PC-3 (cell line): Measurements from ENCODE around the gene HEATR3. TPM values are rescaled to one million over a fixed set of nuclear protein-coding genes. Genes with fewer than 3 reads are reported as not detected.

Experiments
- ATAC-seq: fragments of 200-7000 bp; cut with Tn5 transposase; 2 replicates; pipeline ENCODE4 v1.9.1; 2020; ENCODE audit warnings: mild to moderate bottlenecking, moderate library complexity
- BruUV-seq: library from RNA; stranded (reverse); fragments of 400-500 nt; replicated peaks from 2 replicates; lab custom pipeline; 2021; lab: Mats Ljungman, UMichigan
- CTCF ChIA-PET: fragments of 300-600 bp; sonication (Branson Sonifier 250); formaldehyde crosslinking; loops from one replicate; lab custom pipeline; 2022; ENCODE audit warnings: antibody characterized with exemption; lab: Charles Lee
- POLR2A ChIA-PET: fragments of 300-600 bp; sonication (Branson Sonifier 250); formaldehyde crosslinking; loops from one replicate; lab custom pipeline; 2022; ENCODE audit warnings: antibody characterized with exemption; ENCODE audit not compliant: unreplicated experiment; lab: Charles Lee
- DNase-seq: peaks from one replicate; pipeline ENCODE4 v3.0.0-alpha.2; 2015
- H2AFZ ChIP-seq: fragments of 300-600 bp; sonication (generic); 2 replicates; pipeline ENCODE4 v1.6.0; 2016; ENCODE audit warnings: antibody characterized with exemption, low read length
- H3F3A ChIP-seq: fragments of 300-600 bp; sonication (generic); one replicate; pipeline ENCODE4 v1.6.0; 2017; ENCODE audit warnings: antibody characterized with exemption, low read length, control low read depth, mild to moderate bottlenecking; ENCODE audit not compliant: unreplicated experiment
- H3K27ac ChIP-seq: fragments of 300-600 bp; sonication (generic); 2 replicates; pipeline ENCODE4 v1.5.1; 2016; ENCODE audit warnings: mild to moderate bottlenecking, low read length
- H3K27me3 ChIP-seq: fragments of 300-600 bp; sonication (generic); 2 replicates; pipeline ENCODE4 v1.6.1; 2016; ENCODE audit warnings: low read length, mixed read lengths
- H3K36me3 ChIP-seq: fragments of 300-600 bp; sonication (generic); 2 replicates; pipeline ENCODE4 v1.6.1; 2016; ENCODE audit warnings: low read depth, mixed run types, low read length, mixed read lengths
- H3K4me1 ChIP-seq: fragments of 300-600 bp; sonication (generic); 2 replicates; pipeline ENCODE4 v1.5.1; 2016; ENCODE audit warnings: low read length; ENCODE audit not compliant: insufficient read depth
- H3K4me2 ChIP-seq: fragments of 300-600 bp; sonication (generic); 2 replicates; pipeline ENCODE4 v1.6.0; 2016; ENCODE audit warnings: low read length
- H3K4me3 ChIP-seq: fragments of 300-600 bp; sonication (generic); 2 replicates; pipeline ENCODE4 v1.5.1; 2016; ENCODE audit warnings: mild to moderate bottlenecking, low read length, mixed read lengths
- H3K79me2 ChIP-seq: fragments of 300-600 bp; sonication (generic); 2 replicates; pipeline ENCODE4 v1.6.1; 2017; ENCODE audit warnings: low read length, mixed read lengths
- H3K9ac ChIP-seq: fragments of 300-600 bp; sonication (generic); 2 replicates; pipeline ENCODE4 v1.6.0; 2016; ENCODE audit warnings: mild to moderate bottlenecking, low read length
- H3K9me2 ChIP-seq: fragments of 300-600 bp; sonication (generic); replicated peaks from 2 replicates; pipeline ENCODE4 v1.6.1; 2016; ENCODE audit warnings: mixed run types, low read length, mixed read lengths
- H3K9me3 ChIP-seq: fragments of 300-600 bp; sonication (generic); 2 replicates; pipeline ENCODE4 v1.6.1; 2016; ENCODE audit warnings: low read length, mixed read lengths
- H4K20me1 ChIP-seq: fragments of 300-600 bp; sonication (generic); 2 replicates; pipeline ENCODE4 v1.6.1; 2016; ENCODE audit warnings: low read length, mixed read lengths
- EZH2 ChIP-seq: fragments of 300-600 bp; sonication (generic); IDR thresholded peaks from one replicate; pipeline ENCODE4 v1.6.1; 2017; ENCODE audit warnings: antibody characterized with exemption, mild to moderate bottlenecking, low read length; ENCODE audit not compliant: unreplicated experiment
- EZH2phosphoT487 ChIP-seq: fragments of 300-600 bp; sonication (generic); IDR thresholded peaks from 2 replicates; pipeline ENCODE4 v1.6.1; 2018; ENCODE audit warnings: mild to moderate bottlenecking, antibody characterized with exemption, low read length, borderline replicate concordance
- intact Hi-C: fragments of 100-400 bp; cut with micrococcal nuclease; formaldehyde crosslinking; loops from 2 replicates; pipeline ENCODE4 v1.9.0; 2023
- total RNA-seq: library from RNA; depleted of rRNA; stranded (reverse); fragments of >200 nt; gene quantifications from 2 replicates; pipeline ENCODE4 v1.2.3, GENCODE V29; 2014
- TF ChIP-seq, protein P1 (sequence below): fragments of 300-600 bp; sonication (generic); conservative IDR thresholded peaks from 2 replicates; pipeline ENCODE4 v1.5.1; 2017; ENCODE audit warnings: antibody characterized with exemption, low read depth, mild to moderate bottlenecking, low read length

HEATR3 gene
- total RNA-seq, 1 experiment from 2014 or later, result 18.7 TPM

DNA sequence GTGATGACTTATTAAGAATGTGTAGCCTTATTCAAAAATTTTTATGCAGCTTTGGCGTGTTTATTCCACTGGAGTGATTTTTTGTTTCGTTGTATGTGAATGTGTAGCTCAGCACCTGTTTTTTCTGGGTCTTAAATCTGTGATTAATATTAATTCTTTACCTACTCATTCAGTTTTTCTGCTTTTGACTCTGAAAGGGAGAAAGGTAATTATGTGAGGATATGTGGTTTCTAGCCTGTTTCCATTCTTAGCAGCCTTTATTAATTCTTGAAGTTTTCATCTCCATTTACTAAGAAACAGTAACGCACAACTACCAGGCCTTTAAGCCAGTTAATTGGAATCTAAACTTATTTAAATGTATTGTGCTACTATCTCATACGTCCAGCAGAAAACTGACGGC lies 7.0 kb downstream of the HEATR3 start:
- Histone ChIP-seq H2AFZ (no peak overlapping the region), H4K20me1 (peaks cover 3% of the 10 kb centered on the region; the same call in 1 of the 2 replicates), H3K4me1 (peaks cover 3% of the 10 kb centered on the region), H3K36me3 (peaks cover 13% of the 10 kb centered on the region), H3K9ac (no peak overlapping the region), H3K4me2 (no peak overlapping the region), H3K9me3 (no peaks in the 10 kb centered on the region), H3F3A (no peaks in the 10 kb centered on the region), H3K9me2 (no peaks in the 10 kb centered on the region), H3K4me3 (no peak overlapping the region), H3K27me3 (no peaks in the 10 kb centered on the region), H3K79me2 (peaks cover 24% of the 10 kb centered on the region), H3K27ac (no peak overlapping the region)
- no TSS peak for BruUV-seq
- no peak for ATAC-seq
- intact Hi-C loops, result no loop called here
- TF ChIP-seq EZH2 (no peak), EZH2phosphoT487 (no peak)
- TF ChIP-seq, protein P1, sequence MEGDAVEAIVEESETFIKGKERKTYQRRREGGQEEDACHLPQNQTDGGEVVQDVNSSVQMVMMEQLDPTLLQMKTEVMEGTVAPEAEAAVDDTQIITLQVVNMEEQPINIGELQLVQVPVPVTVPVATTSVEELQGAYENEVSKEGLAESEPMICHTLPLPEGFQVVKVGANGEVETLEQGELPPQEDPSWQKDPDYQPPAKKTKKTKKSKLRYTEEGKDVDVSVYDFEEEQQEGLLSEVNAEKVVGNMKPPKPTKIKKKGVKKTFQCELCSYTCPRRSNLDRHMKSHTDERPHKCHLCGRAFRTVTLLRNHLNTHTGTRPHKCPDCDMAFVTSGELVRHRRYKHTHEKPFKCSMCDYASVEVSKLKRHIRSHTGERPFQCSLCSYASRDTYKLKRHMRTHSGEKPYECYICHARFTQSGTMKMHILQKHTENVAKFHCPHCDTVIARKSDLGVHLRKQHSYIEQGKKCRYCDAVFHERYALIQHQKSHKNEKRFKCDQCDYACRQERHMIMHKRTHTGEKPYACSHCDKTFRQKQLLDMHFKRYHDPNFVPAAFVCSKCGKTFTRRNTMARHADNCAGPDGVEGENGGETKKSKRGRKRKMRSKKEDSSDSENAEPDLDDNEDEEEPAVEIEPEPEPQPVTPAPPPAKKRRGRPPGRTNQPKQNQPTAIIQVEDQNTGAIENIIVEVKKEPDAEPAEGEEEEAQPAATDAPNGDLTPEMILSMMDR, result no peak
- ChIA-PET POLR2A (no interaction called here), CTCF (no interaction called here)
- DNase-seq, result no peak

DNA sequence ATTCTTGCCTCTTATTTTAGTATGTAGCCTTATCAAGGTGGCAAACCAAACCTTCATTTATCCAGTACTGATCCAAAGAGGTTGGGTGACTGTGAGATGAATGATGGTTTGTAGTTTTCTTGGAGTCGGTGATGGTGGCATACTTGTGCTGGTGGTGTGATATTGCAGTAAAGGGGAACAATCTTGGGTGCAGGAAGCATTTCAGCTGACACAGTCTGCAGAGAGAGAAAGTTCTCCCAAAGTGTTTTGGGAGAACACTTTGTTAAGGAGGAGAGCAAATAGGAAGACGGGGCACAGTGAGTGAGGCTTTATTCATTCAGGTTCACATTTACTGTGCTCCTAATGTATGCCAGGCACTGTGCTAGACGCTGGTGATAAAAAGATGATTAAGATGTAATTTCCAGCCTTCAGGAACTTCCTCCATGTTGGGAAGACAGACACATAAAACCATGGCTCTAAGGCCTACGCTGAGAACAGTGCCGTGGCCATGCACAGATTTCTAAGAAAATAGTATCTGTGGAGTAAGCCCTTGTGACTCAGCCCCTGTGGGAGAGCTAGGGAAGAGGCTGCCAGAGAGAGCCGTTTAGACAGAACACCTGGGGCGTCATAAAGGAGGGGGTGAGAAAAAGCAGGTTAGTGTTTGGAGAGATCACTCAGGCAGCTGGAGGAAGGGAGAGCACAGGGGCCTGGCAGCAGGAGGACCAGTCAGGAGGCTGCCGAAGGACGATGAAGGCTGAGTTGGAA lies 13.8 kb downstream of the HEATR3 start:
- peaks cover 15% of the 10 kb centered on the region; the same call in 1 of the 2 replicates for H3K36me3 ChIP-seq
- no peak overlapping the region for H3K4me3 ChIP-seq
- BruUV-seq, result no TSS peak
- CTCF ChIA-PET, result no interaction called here
- H3K9me3 ChIP-seq, result no peaks in the 10 kb centered on the region
- H3K9me2 ChIP-seq, result no peaks in the 10 kb centered on the region
- POLR2A ChIA-PET, result no interaction called here
- no peaks in the 10 kb centered on the region for H3K4me1 ChIP-seq
- no peak for ATAC-seq
- H3K9ac ChIP-seq, result no peak overlapping the region
- intact Hi-C loops, result no loop called here
- no peak overlapping the region for H3K27ac ChIP-seq
- no peak overlapping the region for H3K4me2 ChIP-seq
- no peaks in the 10 kb centered on the region for H3K79me2 ChIP-seq
- no peaks in the 10 kb centered on the region for H3F3A ChIP-seq
- no peak overlapping the region for H2AFZ ChIP-seq
- no peaks in the 10 kb centered on the region for H3K27me3 ChIP-seq
- no peak for DNase-seq
- H4K20me1 ChIP-seq, result no peaks in the 10 kb centered on the region
- no peak for TF ChIP-seq EZH2phosphoT487
- no peak for TF ChIP-seq EZH2
- TF ChIP-seq, protein P1, result no peak

DNA sequence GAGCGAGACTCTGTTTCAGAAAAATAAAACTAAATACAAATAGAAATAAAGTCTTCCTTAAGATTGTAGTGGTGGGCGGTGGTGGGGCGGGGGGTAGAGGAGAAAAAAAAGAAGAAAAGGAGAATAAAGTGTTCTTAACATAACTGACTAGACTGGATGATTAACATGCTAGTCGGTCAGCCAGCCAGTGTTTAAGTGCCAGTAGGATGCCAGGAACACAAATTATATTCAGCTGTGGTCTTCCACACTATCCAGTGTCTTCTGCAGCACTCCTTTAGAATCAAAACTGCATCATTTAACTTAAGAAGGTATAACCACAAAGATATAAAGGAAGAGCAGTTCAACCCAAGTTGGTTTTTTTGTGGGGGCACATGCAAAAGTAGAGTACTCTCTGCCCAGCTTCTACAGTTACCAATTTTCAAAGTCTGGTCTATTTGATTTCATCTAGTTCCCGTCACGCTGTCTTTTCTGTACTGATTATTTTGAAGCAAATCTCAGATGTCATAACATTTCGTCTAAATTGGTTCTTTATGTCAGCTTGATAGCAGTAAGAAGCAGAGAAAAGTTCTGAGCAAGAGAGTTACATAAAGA lies 15.8 kb downstream of the HEATR3 start:
- DNase-seq, result no peak
- intact Hi-C loops, result no loop called here
- POLR2A ChIA-PET, result no interaction called here

More for the DNA sequence above, 15.8 kb downstream of the HEATR3 start:
- Histone ChIP-seq H4K20me1 (no peaks in the 10 kb centered on the region), H3K9me3 (no peaks in the 10 kb centered on the region), H3K27me3 (no peaks in the 10 kb centered on the region), H3K27ac (no peak overlapping the region), H3K79me2 (no peaks in the 10 kb centered on the region), H2AFZ (no peak overlapping the region), H3K4me2 (no peak overlapping the region), H3K4me1 (no peaks in the 10 kb centered on the region), H3K36me3 (peaks cover 10% of the 10 kb centered on the region; the same call in 1 of the 2 replicates), H3K9ac (no peak overlapping the region), H3F3A (no peaks in the 10 kb centered on the region), H3K9me2 (no peaks in the 10 kb centered on the region), H3K4me3 (no peak overlapping the region)
- CTCF ChIA-PET, result no interaction called here
- TF ChIP-seq, protein P1, result no peak
- TF ChIP-seq EZH2phosphoT487 (no peak), EZH2 (no peak)
- ATAC-seq, result no peak
- no TSS peak for BruUV-seq
